Thoracic aorta (tissue), 2 donors: ENCODE measurements around the gene ZSCAN26. TPM values are rescaled to one million over a fixed set of nuclear protein-coding genes. Genes with fewer than 3 reads are reported as not detected.

Experiments used
- ATAC-seq: fragments of 150-250 bp; one replicate; pipeline ENCODE4 v1.8.0; 2017; ENCODE audit warnings: low read depth; ENCODE audit not compliant: insufficient number of reproducible peaks, low FRiP score
- DNase-seq: peaks from one replicate; pipeline ENCODE4 v3.0.0-alpha.2; 2020; ENCODE audit warnings: low spot score
- H3K27ac ChIP-seq, 2 donors: fragments of 200-600 bp; sonication (generic); 1 replicate in 1 of 2; 2 replicates in 1 of 2; pipeline ENCODE4 v1.5.1; 2016; ENCODE audit warnings: mild to moderate bottlenecking in 2 of 2, moderate library complexity in 2 of 2
- H3K27me3 ChIP-seq: fragments of 200-600 bp; sonication (generic); replicated peaks from 2 replicates; pipeline ENCODE4 v1.6.0; 2016; ENCODE audit warnings: mild to moderate bottlenecking; ENCODE audit not compliant: insufficient read depth
- H3K36me3 ChIP-seq: fragments of 200-600 bp; sonication (generic); one replicate; pipeline ENCODE4 v1.5.1; 2016
- H3K4me1 ChIP-seq, 2 donors: fragments of 200-600 bp; sonication (generic); 1 replicate in 1 of 2; 2 replicates in 1 of 2; pipeline versions ENCODE4 v1.5.1 to v1.6.0; 2016; ENCODE audit warnings: low read depth in 2 of 2, mild to moderate bottlenecking in 1 of 2; ENCODE audit not compliant: control insufficient read depth in 1 of 2
- H3K4me3 ChIP-seq: fragments of 200-600 bp; sonication (generic); 2 replicates; pipeline ENCODE4 v1.5.1; 2016; ENCODE audit warnings: mild to moderate bottlenecking
- H3K9me3 ChIP-seq: fragments of 200-600 bp; sonication (generic); 2 replicates; pipeline ENCODE4 v1.5.1; 2016
- CTCF ChIP-seq: fragments of 200-600 bp; sonication (generic); IDR thresholded peaks from one replicate; pipeline ENCODE4 v1.5.1; 2019; ENCODE audit warnings: antibody characterized with exemption
- total RNA-seq, 2 donors: library from RNA; depleted of rRNA; stranded (reverse); fragments of >200 nt; gene quantifications; one replicate each; pipeline versions ENCODE4 v1.1.0 to v1.2.3, GENCODE V29; 2016

ZSCAN26 gene
- total RNA-seq, 2 donors from 2014 or later, result 25.7 to 45.0 TPM

DNA sequence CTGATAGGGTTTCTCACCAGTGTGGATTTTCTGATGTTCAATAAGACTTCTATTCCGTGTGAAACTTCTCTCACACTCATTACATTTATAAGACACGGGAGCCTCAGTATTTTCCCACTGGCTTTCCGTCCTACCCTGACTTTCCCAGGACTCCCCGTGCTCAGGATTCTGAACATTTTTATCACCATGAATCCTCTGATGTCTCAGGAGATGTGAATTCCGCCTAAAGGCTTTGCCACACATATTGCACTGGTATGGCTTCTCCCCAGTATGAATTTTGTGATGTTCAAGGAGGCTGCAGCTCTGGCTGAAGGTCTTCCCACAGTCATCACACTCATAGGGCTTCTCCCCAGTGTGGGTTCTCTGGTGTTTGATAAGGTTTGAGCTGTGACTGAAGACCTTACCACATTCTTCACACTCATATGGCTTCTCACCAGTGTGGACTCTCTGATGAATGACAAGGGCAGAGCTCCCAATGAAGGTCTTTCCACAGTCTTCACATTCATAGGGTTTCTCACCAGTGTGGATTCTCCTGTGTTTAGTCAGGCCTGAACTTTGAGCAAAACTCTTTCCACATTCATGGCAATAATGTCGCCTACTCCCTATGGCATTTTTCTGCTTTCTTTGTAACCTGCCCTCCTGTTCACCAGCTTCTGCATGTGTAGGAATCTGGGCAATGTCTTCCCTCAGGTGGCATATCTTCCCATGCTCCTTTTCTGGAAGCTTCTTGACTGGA lies 21.6 kb upstream of the ZSCAN26 start:
- Histone ChIP-seq H3K4me3 (no peak overlapping the region), H3K36me3 (peaks cover 20% of the 10 kb centered on the region), H3K27me3 (no peaks in the 10 kb centered on the region), H3K4me1 (peaks cover 2 to 7% of the 10 kb centered on the region in 2 donors), H3K27ac (no peak overlapping the region), H3K9me3 (no peaks in the 10 kb centered on the region)
- TF ChIP-seq CTCF, result no peak
- no peak for ATAC-seq
- DNase-seq, result no peak

GRCh38 chr6:28248916-28249315 lies 18.0 kb upstream of the ZSCAN26 start:
- TF ChIP-seq CTCF, result no peak
- no peak for DNase-seq
- H3K36me3 ChIP-seq, result peaks cover 20% of the 10 kb centered on the region
- no peaks in the 10 kb centered on the region for H3K9me3 ChIP-seq
- H3K4me3 ChIP-seq, result no peak overlapping the region
- H3K27me3 ChIP-seq, result no peaks in the 10 kb centered on the region
- H3K27ac ChIP-seq, result no peak overlapping the region
- H3K4me1 ChIP-seq, result peaks cover 17 to 26% of the 10 kb centered on the region in 2 donors
- no peak for ATAC-seq

GRCh38 chr6:28250747-28251146 lies 16.2 kb upstream of the ZSCAN26 start:
- Histone ChIP-seq H3K27ac (no peak overlapping the region), H3K36me3 (peaks cover 11% of the 10 kb centered on the region), H3K27me3 (no peaks in the 10 kb centered on the region), H3K9me3 (no peaks in the 10 kb centered on the region), H3K4me1 (peaks cover 17 to 26% of the 10 kb centered on the region in 2 donors), H3K4me3 (peak overlapping the region; percentile 97)
- ATAC-seq (no peak), DNase-seq (no peak)
- TF ChIP-seq CTCF, result no peak

GRCh38 chr6:28251661-28252008 lies 15.3 kb upstream of the ZSCAN26 start:
- no peak for TF ChIP-seq CTCF
- ATAC-seq, result no peak

DNA sequence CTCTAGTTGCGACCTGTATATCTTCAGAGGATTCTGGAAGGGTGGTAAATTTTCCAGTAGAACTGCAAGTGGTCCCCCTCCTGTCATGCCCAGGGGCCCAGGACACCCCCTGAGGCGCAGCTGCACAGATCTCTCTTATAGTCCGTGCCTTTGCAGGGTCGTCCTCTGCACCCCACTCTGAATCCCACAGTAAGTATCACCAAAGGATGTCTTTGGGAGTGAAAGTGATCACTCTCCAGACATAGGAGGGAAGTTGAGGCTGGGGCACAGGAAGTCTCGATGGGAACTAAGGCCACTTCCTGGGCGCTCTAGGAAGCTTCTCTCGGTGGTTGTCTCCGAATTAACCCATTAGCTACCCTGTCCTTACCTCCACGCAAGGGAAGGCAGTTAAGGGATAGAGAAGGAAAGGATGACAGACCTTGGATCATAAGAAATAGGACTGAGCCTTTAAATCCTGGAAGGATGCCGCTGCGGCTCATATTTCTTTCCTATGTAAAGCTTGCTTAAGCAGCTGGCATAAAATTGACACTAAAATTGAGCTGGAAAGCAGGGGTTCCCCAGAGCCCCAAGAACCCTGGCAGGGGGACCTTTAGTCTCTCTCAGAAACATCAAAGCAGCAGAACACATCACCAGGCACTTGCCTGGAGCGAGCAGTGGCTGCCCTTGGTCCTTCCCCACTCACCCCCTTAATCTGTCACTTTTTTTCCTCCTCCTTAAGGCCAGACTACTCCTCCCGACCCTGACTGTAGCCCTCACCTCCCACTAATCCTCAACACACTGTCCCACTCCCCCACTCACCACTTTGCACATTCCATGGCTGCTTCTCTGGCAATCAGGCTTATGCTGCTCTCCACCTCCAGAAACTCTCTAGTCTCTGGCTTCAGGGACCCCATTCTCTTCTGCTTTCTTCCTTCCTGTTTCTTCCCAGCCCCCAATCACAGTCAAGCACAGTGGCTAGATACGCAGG lies 14.7 kb upstream of the ZSCAN26 start, which contains the start of gene ZKSCAN4:
TSS of gene ZKSCAN4 (minus strand) at position 261 of the 967 bp plus-strand sequence. CDS start 289 bp downstream, outside the sequence.
- peaks cover 17 to 26% of the 10 kb centered on the region in 2 donors for H3K4me1 ChIP-seq
- peak within 1 kb of the TSS in 1 of 2 donors; percentile 60 for H3K27ac ChIP-seq
- ATAC-seq (peak; percentile 85), DNase-seq (peak; percentile 36)
- H3K9me3 ChIP-seq, result no peaks in the 10 kb centered on the region
- peaks cover 8% of the 10 kb centered on the region for H3K36me3 ChIP-seq
- no peaks in the 10 kb centered on the region for H3K27me3 ChIP-seq
- H3K4me3 ChIP-seq, result peak within 1 kb of the TSS; percentile 97
- TF ChIP-seq CTCF, result no peak

More at GRCh38 chr6:28251661-28252008, 15.3 kb upstream of the ZSCAN26 start:
- peak overlapping the region in 1 of 2 donors; percentile 60 for H3K27ac ChIP-seq
- H3K36me3 ChIP-seq, result peaks cover 8% of the 10 kb centered on the region
- peak overlapping the region; percentile 97 for H3K4me3 ChIP-seq
- no peak for DNase-seq
- no peaks in the 10 kb centered on the region for H3K27me3 ChIP-seq
- peaks cover 17 to 26% of the 10 kb centered on the region in 2 donors for H3K4me1 ChIP-seq
- H3K9me3 ChIP-seq, result no peaks in the 10 kb centered on the region
